Glomerular visceral epithelial cell (primary cell): ENCODE measurements around the gene SLC39A11.
A peak's percentile ranks its signal among the peaks of the same experiment; 100 is the strongest.
"Not testable (repeated sequence)": the region's sequence is repeated elsewhere in the genome, so short reads cannot be mapped to it uniquely, and the experiment has no call there.

Experiments
- DNase-seq: peaks from one replicate; pipeline ENCODE4 v3.0.0-alpha.2; 2016; ENCODE audit errors: extremely low spot score

SLC39A11 gene

DNA sequence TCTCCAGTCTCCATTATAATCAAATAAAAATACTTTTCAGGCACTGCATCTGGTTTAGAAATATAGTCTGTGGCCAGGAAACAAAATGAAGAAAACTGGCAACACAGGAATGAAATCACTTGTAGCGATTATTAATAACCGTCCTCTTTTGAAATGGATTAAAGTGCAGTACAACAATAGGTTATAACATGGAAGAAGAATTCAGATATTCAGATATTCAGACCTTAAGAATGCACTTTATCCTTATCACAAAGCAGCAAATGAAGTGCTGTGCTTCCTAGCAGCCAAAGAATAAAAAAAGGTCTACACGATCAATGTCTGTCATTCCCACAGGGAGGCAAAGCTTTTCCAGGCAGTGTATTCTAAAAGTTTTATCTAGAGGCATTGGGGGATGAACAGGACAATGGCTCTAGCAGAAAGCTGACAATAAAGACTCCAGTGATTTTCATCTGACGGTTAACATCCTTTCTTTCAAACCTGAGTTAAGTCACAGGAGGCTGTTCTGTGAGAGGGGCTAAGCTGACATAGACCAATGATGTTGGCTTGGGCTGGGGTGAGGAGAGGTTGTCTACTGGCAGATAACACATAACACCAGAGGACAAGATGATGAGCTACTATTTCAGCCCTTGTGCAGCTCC lies 259.2 kb downstream of the SLC39A11 start:
- DNase-seq: no peak

DNA sequence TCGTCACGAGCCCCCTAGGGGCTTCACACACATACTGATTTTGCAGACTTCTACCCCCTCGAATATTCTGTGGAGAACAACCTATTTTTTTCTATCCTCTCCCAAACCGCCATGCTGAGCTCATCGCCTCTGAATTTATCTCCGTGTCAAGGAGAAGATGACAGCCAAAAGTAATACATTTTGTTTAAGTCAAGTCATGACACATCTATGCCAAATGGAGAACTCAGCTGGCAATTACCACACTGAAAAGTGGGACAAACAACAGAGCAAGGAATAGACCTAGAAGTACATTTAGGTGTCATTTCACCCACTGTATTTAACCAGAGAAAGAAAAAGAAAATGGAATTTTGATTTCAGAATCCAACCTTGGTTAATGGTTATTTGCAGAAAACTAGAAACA lies 260.2 kb downstream of the SLC39A11 start:
- DNase-seq: no peak

DNA sequence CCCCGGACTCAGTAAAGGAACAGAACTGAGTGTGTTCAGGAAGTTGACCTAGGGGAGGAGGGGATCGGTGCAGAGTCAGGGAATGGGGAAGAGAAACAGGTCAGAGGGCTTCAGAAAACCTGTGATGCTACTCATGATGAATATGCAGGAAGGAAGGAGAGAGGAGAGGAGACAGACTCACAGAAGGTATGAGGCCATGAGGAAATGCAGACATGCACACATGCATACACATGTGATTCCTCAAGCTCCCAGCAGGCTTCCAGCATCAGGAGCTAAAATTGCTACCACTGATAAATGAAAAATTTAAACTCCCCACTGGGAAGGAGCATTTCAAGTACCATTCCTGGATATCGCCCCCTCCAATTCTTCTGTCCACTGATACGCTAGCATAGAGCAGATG lies 262.6 kb downstream of the SLC39A11 start:
- DNase-seq: no peak

DNA sequence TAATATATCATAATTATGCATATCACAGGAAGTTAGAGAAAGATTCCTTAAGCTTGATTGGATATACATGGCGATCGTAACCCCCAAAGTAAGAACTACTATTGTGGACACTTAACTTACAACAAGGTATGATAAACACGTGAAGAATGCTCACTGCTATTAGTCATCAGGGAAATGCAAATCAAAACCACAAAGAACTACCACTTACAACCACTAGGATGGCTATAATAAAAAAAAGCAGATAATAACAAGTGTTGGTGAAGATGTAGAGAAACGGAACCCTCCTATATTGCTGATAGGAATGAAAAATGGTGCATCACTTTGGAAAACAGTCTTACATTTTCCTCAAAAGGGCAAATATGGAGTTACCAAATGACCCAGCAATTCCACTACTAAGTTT lies 265.9 kb downstream of the SLC39A11 start:
- DNase-seq: peak; percentile 17

DNA sequence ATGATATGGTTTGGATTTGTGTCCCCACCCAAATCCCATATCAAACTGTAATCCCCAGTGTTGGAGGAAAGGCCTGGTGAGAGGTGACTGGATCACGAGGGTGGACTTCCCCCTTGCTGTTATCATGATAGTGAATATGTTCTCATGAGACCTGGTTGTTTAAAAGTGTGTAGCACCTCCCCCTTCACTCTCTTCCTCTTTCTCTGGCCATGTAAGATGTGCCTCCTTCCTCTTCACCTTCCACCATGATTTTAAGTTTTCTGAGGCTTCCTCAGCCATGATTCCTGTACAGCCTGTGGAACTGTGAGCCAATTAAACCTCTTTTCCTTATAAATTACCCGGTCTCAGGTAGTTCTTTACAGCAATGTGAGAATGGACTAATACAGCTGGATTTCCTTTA lies 266.4 kb downstream of the SLC39A11 start:
- not testable (repeated sequence) for DNase-seq

DNA sequence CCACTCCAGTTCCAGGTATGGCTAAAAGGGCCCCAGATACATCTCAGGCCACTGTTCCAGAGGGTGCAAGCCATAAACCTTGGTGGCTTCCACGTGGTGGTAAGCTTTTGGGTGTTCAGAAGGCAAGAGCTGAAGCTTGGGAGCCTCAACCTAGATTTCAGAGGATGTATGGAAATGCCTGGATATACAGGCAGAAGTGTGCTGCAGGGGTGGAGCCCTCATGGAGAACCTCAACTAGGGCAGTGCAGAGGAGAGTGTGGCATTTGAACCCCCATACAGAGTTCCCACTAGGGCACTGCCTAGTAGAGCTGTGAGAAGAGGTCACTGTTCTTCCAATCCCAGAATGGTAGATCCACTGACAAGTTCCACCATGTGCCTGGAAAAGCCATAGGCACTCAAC lies 267.3 kb downstream of the SLC39A11 start:
- DNase-seq: no peak

DNA sequence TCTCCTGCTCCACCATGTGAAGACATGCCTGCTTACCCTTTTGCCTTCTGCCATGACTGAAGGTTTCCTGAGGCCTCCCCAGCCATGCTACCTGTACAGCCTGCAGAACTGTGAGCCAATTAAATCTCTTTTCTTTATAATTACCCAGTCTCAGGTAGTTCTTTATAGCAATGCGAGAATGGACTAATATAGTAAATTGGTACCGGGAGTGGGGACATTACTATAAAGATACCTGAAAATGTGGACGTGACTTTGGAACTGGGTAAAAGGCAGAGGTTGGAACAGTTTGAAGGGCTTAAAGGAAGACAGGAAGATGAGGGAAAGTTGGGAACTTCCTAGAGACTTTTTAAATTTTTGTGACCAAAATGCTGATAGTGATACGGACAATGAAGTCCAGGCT lies 268.2 kb downstream of the SLC39A11 start:
- not testable (repeated sequence) for DNase-seq

DNA sequence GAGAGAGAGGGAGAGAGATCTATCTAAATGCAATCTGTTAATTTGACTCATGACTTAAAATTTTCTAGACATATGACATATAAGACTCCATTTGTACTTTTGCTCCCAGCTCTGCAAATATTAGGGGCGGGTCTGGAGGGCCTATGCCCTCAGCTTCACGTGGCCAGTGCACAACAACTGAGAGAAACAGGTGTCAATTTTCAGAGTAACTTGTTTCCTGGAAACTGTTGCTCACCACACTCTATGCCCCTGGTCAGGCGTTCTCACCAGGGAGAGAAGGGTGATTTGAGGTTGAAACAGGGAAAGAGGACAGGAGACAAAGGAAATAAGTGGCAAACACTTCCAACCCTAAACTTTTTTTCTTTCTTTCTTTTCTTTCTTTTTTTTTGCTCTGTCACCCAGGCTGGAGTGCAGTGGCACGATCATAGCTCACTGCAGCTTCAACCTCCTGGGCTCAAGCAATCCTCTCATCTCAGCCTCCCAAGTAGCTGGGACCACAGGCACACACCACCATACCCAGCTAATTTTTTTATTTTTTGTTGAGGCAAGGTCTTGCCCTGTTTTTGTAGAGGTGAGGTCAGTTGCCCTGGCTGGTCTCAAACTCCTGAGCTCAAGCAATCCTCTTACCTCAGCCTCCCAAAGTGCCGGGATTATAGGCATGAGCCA lies 270.0 kb downstream of the SLC39A11 start:
- no peak for DNase-seq

DNA sequence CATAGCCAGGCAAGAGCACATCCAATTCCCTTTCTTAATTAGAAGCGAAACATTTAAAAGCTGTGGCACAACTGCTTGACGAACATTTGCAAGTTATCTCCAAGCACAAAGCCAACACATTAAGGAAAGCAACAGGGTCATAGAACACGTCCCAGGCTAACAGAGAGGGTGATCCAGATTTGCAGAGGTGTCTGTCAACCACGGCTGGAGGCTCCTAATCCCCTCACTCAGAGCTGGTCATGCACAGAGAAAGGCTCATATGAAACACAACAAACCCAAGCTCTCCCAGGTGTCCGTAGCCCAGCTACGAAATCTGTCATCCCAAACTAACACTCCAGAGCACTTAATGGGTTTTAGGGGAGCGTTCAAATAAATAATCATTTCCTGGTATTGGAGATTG lies 276.1 kb downstream of the SLC39A11 start:
- no peak for DNase-seq

DNA sequence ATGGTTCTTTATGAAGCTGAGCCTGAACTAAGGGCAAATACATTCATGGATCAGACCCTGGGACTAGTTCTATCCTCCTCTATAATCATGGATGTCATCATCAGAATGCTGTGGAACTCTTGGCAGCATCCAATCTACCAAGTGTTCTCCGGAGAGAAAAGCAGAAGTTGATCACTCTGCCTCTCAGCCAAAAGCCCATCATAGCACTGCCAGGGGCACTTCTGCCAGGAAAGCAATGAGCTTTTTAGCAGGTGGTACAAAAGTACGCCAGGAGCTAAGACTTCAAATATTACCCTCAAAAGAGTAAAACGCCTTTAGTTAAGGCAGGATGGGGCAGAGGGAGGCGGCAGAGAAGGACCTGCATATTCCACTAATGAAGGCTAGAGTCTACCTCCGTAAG lies 279.0 kb downstream of the SLC39A11 start:
- DNase-seq: no peak

DNA sequence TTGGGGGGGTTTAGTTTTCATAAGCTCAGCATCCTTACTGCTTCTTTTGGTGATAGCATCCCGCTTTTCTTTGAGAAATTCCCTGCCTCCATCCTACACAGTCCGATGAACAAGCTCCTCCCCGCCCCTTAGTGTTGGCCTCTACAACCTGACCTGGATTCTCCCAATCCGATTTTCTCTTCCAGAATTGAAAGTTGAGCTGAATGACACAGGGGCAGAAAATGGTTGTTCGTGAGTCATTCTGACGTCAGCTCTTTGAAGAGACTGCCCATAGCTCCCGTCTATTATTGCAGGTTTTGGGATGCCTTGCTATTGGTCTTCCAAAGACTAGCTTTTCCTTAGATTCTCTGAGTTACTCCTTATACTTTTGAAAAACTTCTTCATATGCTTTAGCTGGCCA lies 279.7 kb downstream of the SLC39A11 start:
- DNase-seq: no peak

DNA sequence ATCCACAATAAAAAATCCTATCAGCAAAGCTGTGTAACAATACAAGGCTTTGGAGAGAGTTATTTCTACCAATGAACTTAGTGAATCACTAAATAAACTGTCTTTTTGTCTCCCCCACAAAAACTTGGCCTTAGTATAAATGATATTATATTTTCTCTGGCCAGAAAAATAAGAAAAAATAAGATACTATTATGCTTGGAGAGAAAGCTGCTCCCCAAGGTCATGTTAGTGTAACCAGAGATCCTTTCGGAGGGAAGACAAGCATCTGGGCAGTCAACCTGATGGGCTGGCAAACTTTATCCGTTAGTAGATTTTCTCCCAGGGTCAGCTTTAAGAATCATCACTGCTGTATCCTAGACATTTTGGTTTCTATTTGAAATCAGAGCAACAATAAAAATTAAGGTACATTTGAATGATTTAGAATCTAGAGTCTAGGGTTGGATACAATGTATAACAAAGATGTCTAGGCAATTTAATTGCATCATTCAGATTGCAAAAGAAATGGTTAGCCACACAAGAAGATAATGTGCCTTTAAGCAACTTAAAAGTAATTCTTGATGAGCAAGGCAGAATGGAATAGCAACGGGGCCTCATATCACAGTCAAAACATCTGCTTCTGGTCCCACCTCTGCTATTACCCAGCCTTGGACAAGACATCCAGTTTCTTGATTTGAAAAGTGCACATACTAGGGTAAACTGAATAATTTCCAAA lies 280.4 kb downstream of the SLC39A11 start:
- DNase-seq: no peak

DNA sequence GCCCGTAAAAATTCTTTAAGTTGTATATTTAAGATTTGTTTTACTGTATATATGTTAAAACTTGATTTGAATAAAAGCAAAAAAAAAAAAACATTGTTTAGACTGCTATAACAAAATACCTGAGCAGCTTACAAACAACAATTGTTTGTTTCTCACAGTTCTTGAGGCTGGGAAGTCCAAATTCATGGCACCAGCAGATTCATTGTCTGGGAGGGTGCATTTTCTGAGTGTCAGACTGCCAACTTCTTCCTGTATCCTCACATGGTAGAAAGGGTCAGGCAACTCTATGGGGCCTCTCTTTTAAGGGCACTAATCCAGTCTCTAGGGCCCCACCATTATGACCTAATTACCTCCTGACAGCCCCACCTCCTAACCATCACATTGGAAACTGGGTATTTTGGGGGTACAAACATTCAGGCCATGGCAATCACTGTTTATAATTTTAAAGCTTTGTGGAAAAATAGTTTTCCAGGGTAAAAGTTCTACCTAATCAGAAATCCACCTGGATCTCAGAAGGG lies 281.4 kb downstream of the SLC39A11 start:
- no peak for DNase-seq

DNA sequence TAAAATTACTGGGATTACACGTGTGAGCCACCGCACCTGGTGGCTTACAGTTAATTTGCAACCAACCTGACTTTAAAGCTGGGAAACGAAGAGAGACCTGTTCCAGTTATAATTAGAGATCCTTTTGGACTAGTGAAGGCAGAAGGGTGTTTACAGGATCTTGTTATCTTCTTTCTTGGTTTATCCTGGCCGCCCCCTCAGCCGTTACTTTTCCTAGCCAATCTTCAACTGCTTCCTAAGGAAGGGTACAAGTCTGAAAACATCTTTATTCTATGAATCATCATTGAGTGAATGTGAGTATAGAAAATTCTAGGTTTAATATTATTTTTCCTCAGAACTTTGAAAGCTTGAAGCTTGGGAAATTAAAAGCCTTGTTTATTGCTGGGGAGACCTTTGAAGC lies 286.5 kb downstream of the SLC39A11 start:
- no peak for DNase-seq

DNA sequence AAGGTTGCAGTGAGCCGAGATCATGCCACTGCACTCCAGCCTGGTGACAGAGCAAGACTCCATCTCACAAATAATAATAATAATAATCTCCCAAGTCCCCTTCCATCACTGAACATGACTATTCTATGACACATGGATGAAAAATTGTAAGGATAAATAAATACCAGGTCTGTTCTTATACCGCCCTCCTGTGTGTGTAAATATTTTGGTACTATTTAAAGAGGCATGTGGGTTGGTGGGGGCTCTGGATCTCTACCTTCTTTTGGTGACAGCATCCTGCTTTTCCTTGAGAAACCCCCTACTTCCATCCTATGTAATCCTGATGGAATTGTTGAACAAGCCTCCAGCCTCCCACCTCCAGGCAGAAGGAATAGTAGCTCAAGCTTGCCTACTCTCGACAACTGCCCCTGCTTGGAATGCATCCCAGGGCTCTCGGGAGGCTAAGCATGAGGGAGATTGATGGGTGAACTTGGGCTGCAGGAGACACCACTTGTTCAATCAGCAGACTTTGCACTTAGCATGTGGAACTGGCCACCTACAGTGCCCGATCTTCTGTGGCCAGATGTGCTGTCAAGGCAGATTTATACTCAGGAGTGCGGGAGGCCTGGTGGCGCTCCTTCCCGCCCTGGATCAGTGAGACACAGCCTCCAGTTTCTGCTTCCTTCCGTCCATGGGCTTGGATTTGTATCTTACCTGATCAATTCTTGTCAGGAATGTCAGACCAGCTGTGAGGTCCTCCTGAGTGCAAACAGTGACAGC lies 287.4 kb downstream of the SLC39A11 start:
- no peak for DNase-seq

DNA sequence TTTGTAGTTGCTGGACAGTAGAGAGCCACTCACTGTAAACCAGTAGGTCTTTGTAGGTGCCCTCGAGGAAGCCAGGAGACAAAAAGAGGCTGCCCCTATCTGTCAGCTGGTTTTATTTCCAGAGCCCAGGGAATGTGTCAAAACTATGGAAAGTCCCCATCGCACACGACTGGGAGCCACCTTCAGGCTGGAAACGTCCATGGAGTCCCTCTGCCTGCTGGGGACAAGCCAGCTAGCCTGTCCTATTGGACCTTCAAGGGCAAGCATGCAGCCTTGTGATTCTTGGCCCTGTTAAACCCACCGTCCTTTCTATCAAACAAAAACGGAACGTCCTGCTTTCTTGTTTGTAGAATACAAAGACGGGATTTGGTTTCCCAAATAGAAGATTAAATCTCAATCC lies 289.8 kb downstream of the SLC39A11 start:
- DNase-seq: no peak

DNA sequence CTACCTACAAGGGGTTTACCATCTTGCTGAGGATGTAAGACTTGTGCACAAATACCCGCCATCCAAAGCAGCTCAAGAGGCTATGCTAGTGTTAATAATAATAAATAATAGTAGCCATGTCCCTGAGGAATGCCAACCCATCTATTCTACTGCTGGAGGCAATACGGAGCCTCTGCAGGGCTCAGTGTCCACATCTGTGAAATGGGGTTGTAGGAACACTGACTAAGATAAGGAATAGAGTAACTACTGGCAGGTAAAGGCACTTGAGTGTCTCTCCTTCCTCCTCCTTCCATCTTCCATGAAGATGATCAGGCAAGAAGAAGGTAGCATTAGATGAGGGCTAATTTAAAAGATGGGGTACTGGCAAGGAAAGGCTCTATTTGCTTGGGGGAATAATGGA lies 295.3 kb downstream of the SLC39A11 start:
- no peak for DNase-seq

DNA sequence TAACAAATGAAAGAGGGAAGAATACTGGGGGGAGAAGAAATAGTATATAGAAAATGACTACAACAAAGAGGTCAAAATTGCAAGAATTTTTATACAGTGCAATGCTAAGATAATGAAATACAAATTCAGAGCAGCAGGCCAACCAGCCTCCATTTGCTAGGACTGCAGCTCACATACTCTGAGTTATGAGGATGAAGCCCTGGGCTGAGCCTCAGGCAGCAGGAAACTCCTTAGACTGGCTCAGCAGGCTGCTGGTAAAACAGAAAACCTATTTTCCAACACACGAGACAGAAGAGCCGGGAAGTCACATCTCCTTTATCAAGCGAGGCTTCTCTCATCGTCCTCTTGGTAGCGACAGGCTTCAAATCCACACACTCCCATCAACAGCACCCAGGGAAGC lies 296.5 kb downstream of the SLC39A11 start:
- DNase-seq: no peak

DNA sequence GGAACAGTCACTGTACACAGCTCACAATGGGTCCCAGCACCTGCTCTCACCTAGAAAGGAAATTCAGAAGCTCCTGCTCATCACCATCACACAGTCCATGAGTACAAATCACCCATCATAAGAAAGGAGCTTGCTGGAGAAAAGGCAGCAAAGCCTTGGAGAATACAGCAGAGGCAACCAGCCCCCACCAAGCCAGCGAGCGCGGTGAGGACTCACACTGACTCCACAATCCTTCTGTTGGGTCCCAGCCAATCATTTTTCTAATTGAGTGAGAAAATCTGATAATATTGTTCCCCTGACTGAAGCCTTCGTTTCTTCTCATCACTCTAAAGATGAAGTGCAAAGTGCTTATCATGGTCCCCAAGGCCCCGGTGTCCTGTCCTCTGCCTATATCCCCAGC lies 298.3 kb downstream of the SLC39A11 start:
- DNase-seq: no peak

DNA sequence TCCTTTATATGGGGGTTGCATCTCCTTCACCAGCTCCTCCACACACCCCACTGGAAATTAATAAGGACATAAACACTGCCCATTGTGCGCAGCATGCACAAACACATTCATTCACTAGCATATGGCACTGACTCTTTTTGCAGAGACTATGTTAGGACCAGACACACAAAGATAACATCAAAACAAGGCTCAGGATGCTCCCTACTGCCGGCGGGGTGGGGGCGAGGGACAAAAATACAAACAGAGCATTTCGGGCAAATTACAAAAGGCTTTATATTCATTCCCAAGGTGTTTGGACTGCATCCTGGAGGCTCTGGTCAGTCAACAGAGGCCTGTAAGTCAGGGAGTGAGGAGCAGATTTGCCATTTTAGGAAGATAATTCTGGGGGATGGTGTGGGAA lies 299.7 kb downstream of the SLC39A11 start:
- no peak for DNase-seq

DNA sequence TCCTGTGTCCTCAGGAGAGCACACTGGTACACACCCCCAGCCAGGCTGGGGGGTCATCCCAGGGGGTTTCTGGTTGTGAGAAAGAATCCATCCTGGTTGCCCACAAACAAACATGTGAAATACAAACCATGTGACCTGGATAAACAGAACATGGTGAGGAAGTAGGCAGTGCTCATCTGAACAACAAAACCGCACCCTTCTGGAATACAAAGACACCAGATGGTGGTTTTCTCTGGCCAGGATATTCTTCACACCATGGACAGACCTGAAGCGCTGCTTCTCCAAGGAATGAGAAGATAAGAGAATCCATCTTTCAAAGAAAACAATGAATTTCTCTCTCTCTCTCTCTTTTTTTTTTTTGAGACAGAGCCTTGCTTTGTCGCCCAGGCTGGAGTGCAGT lies 302.3 kb downstream of the SLC39A11 start:
- DNase-seq: no peak

DNA sequence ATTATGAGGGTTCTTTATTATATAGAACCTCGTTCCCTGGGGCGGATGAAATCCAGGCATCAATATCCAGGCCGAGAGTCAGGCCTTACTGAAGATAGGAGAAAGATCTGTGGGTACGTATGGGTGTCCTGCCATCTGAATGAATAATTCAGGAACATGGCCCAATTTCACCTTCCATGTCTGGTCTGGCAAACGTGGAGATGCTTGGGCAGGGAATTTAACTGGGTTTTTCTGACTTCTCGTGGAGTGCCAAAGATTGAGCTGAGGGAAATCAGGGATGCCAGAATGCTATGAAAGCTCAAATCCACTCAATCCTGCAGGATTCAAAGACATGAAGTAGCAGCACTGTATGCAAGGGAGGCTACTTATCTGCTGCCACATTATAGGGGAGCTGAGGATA lies 302.8 kb downstream of the SLC39A11 start:
- DNase-seq: no peak
